ENCODE data around the gene SLC35E4.

- no peak for TF ChIP-seq POLR2A (IDR thresholded peaks at IDR 0.05; ENCODE audit: low read depth, low read length)
- no peak for TF ChIP-seq POLR2AphosphoS5 (IDR thresholded peaks at IDR 0.05; ENCODE audit: low read depth, low read length)
- no peak for TF ChIP-seq TAF1 (IDR thresholded peaks at IDR 0.05; ENCODE audit: borderline replicate concordance, low read depth, low read length)
Measured at GRCh38 chr22:30667107-30667493, 31.5 kb downstream of the SLC35E4 start.

Measured in GM12892 (cell line).